ENCODE data around the gene CYB5RL.
"Not testable (repeated sequence)": the region's sequence is repeated elsewhere in the genome, so short reads cannot be mapped to it uniquely, and the experiment has no call there.

CYB5RL gene

DNA sequence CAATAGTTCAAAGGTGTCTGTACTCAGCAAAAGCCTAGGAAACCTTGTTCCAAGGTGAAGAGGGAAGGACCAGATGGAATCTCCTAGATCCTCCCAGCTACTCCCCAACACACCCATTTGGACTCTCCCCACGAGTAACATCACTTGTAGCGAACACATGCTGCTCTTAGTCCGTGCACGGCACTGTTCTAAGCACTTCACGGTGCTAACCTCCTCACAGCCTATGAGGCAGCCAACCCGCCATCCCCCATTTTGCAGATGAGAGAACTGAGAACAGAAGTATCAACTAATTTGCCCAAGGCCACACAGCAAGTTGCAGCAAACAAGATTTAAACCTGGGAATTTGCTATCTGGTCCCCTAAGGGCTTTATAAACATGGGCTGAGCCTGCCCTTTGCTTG lies 24.4 kb upstream of the CYB5RL start:
- FAIRE-seq (no peak), DNase-seq (ENCODE audit: insufficient read length) (no peak)
- TF ChIP-seq POLR2A (IDR thresholded peaks at IDR 0.05; ENCODE audit: low read depth, low read length) (no peak), POLR2AphosphoS5 (IDR thresholded peaks at IDR 0.05; ENCODE audit: low read depth, low read length) (no peak), TAF1 (IDR thresholded peaks at IDR 0.05; ENCODE audit: borderline replicate concordance, low read depth, low read length) (no peak)

DNA sequence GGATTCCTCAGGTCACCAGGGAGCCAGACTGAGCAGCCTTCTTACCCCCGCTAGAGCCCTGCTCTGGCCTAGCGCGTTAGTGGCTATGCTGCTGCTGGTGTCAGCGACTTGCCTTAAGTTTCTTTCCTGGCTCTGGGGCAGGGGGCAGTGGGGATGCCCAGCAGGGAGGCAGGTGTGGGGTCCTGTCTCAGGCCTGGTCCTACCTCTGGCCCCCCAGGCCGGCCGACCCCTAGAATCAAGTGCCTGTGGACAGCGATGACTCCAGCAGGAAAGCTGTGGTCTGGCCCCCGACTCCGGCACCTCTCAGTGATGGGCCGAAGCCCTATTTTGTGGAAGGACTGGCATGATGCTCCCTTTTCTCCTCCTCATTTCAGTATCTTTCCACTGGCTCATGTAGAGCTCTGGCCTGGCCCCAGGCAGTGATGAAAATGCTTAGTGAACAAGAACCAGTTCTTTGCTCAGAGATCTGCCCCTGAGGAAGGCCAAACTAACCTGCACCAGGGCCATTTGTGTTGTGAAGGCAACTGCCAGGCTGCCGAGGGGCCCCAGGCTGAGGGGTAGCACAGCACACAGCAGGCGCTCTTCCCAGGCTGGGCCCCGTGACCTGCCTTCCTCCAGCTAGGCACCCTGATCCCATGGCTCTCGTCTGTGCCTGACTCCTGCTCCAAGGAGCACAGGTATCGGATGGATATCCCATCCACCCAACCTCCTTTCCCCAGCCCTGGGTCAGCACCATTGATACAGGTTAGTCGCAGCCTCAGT lies 23.8 kb upstream of the CYB5RL start:
- no peak for DNase-seq (ENCODE audit: insufficient read length)
- TF ChIP-seq POLR2A (IDR thresholded peaks at IDR 0.05; ENCODE audit: low read depth, low read length) (no peak), POLR2AphosphoS5 (IDR thresholded peaks at IDR 0.05; ENCODE audit: low read depth, low read length) (no peak; the same call in 1 of the 2 replicates), TAF1 (IDR thresholded peaks at IDR 0.05; ENCODE audit: borderline replicate concordance, low read depth, low read length) (no peak)
- no peak for FAIRE-seq

DNA sequence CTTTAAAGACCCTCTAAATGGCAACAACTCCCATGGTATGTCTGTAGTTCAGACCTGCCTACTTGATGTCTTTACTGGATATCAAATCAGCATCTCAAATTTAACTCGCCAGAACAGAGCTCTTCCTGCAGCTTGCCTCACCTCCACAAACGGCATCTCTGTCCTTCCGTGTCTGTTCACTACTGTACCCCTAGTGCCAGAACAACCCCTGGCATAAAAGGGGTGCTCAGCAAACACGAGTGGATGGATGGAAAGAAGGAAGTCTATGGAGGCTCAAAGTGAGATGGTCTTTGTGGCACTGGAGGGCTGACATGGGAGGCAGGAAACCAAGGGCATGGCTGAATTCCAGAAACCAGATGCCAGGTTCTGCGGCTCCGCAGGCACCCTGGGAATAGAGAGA lies 22.9 kb upstream of the CYB5RL start:
- DNase-seq (ENCODE audit: insufficient read length), result no peak
- TF ChIP-seq TAF1 (IDR thresholded peaks at IDR 0.05; ENCODE audit: borderline replicate concordance, low read depth, low read length), result no peak
- TF ChIP-seq POLR2A (IDR thresholded peaks at IDR 0.05; ENCODE audit: low read depth, low read length), result no peak
- no peak for TF ChIP-seq POLR2AphosphoS5 (IDR thresholded peaks at IDR 0.05; ENCODE audit: low read depth, low read length)
- no peak for FAIRE-seq

DNA sequence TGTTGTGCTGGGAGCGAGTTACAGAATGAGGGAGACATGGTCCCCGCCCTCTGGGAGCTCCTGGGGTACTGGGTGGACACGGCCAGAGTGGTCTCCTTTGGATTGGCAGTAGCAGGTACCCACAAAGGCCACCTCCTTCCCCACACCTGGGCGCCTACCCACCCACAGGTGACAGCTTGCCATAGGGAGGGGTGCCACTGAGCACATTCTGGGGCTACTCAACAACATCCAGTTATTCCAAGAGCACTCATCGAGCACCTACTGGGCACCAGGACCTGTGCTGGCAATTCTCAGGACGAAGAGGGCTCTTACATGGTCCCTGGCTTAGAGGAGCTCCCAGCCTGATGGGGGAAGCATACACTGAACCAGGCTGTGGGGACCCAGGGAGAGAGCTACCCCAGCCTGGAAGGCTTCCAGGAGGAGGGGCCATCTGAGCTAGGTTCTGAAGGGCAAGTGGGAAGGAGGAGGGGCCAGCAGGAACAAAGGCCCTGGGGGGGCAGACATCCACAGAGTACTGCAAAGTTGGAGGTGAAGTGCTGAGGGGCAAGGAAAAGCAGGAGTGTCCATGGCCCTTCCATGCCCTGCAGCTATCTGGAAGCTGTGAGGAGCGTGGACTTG lies 22.1 kb upstream of the CYB5RL start:
- TF ChIP-seq POLR2AphosphoS5 (IDR thresholded peaks at IDR 0.05; ENCODE audit: low read depth, low read length), result no peak
- TF ChIP-seq TAF1 (IDR thresholded peaks at IDR 0.05; ENCODE audit: borderline replicate concordance, low read depth, low read length), result no peak
- FAIRE-seq (no peak), DNase-seq (ENCODE audit: insufficient read length) (no peak)

DNA sequence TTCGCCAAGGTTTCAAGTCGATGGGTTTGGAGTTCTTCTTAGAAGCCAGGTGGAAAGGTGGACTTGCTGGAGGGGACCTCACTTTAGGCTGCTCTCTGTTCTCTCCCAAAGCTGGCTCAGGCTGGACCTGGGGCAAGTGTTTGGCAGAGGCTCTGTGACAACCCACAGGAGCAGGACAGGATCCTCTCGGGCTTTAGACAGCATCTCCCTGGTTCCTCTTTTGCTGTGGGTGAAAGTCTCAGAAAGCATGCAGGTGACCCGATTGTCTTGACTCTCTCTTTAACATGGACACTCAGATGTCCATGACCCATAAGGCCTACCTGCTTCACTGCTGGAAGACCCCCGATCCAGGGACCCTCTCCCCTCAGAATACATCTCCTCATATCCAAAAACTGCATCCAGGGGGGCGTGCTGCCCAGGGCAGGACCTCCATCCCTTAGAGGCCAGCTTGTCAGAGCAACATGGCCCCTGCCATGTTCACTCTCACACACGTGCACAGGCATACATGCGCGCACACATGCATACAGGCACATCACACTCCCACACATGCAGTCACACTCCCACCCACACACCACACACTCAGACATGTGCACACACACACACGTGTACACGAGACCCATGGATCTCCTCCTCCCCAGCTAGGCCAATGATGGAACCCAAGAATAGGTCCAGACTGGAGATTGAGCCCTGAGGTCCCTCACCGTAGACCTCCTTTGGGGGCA lies 21.4 kb upstream of the CYB5RL start:
- TF ChIP-seq TAF1 (IDR thresholded peaks at IDR 0.05; ENCODE audit: borderline replicate concordance, low read depth, low read length) (no peak), POLR2AphosphoS5 (IDR thresholded peaks at IDR 0.05; ENCODE audit: low read depth, low read length) (peak; percentile 57; the same call in 1 of the 2 replicates)
- FAIRE-seq, result no peak
- DNase-seq (ENCODE audit: insufficient read length), result no peak

DNA sequence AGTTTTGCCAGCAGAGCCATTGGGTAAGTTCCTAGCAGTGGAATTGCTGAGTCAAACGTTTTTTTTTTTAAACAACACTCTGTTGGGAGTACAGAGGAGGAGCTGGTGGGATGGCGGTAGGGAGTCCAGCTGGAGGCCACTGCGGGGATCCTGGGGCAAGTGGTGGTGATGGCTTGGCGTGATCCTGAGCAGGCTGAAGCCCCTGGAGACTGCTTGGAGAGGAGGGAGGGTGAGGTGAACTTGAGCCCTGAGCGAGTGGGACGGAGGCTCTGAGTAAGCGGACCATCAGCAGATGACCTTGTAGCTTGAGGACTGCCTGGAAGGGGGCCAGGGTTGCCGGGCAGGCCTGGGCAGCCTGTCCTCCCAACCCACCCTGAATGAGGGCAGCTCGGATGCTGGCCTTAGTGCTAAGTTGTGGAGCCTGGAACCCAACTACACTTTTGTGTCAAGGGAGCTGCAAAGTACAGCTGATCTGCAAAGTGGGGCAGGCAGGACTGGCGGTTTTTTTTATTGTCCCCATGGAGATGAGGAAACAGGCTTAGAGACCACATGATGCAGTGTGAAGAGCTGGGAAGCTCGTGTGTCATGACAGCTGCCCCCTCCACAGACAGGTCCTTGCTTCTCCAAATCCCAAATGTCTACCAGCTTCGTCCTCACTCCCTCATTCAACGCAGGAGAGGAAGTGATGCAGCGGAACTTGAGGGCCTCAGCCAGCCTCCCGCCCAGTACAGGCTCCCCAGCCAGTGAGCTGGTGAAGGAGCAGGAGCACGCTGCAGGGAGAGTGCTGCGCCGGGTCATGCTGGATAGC lies 20.4 kb upstream of the CYB5RL start:
- DNase-seq (ENCODE audit: insufficient read length), result no peak
- FAIRE-seq, result no peak
- TF ChIP-seq TAF1 (IDR thresholded peaks at IDR 0.05; ENCODE audit: borderline replicate concordance, low read depth, low read length), result no peak
- no peak for TF ChIP-seq POLR2A (IDR thresholded peaks at IDR 0.05; ENCODE audit: low read depth, low read length)
- TF ChIP-seq POLR2AphosphoS5 (IDR thresholded peaks at IDR 0.05; ENCODE audit: low read depth, low read length), result no peak

DNA sequence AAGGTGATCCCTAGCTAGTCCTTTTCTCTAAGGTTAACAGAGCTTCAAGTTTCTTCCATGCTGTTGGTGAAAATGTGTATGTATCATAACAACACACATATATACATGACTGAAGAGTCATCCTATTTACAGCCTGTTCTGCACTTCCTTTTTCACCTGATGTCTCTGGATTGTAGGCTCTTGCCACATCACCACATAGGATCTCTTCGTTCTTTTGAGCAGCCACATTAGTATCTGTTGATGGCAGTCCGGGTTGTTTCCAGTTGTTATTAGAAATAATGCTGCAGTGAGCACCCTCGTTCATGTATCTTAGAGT lies 19.8 kb upstream of the CYB5RL start:
- FAIRE-seq, result no peak
- no peak for TF ChIP-seq POLR2A (IDR thresholded peaks at IDR 0.05; ENCODE audit: low read depth, low read length)
- no peak for TF ChIP-seq POLR2AphosphoS5 (IDR thresholded peaks at IDR 0.05; ENCODE audit: low read depth, low read length)
- no peak for TF ChIP-seq TAF1 (IDR thresholded peaks at IDR 0.05; ENCODE audit: borderline replicate concordance, low read depth, low read length)
- DNase-seq (ENCODE audit: insufficient read length), result no peak

DNA sequence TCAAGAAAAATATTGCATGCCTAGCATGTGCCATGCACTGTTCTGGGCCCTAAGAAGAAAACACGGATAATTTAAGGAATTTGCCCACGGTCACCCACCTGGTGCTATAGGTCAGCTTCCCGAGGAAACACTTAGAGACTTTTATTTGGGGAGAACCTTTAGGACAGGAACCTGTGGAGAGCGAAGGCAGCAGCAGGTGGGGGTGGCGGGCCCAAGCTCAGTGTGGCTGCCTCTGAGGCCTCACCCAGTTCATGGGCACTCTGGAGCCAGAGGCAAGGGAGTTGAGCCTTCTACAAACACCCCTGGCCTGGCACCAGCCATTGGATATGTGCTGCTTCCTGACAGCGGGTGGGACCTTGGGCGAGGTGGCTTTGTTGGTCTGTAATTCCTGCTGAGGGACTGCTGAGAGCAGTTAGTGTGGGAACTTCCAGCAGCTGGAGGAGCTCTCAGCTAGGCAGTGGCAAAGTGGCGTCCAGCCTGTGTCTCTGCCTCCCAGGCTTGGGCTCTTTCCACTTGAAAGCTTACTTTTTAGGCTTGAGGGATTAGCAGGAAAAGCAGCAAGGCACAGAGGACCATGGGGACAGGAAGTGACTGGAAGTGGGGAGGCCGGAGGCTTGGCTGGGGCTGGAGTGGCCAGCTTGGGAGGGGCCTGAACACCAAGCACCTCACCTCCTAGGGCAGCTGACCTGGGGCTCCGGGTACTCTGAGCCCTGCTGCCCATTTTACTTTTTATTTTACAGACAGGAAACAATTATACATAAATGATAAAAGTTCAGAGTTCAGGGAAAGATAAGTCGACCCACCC lies 19.3 kb upstream of the CYB5RL start:
- DNase-seq (ENCODE audit: insufficient read length) (no peak), FAIRE-seq (no peak)
- no peak for TF ChIP-seq POLR2A (IDR thresholded peaks at IDR 0.05; ENCODE audit: low read depth, low read length)
- peak; percentile 52; the same call in 1 of the 2 replicates for TF ChIP-seq POLR2AphosphoS5 (IDR thresholded peaks at IDR 0.05; ENCODE audit: low read depth, low read length)

DNA sequence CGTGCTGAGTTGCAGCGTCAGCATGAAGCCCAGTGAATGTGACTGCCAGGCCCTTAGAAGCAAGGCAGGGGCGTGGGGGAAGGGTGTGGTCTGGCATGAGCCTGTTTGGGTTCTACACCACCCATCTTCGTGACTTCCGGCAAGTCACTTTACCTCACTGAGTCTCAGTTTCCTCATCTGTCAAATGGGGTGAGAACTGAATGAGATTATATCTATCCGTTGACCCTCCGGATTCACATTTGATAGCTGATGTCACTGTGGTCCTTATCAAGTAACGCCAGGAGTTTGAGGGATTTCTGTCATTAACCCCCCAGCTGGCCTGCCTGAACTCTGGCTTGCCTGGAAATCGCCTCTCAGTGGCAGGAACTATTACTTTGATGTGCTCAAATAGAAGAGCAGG lies 15.7 kb upstream of the CYB5RL start:
- DNase-seq (ENCODE audit: insufficient read length) (no peak), FAIRE-seq (no peak)
- TF ChIP-seq POLR2A (IDR thresholded peaks at IDR 0.05; ENCODE audit: low read depth, low read length), result no peak

DNA sequence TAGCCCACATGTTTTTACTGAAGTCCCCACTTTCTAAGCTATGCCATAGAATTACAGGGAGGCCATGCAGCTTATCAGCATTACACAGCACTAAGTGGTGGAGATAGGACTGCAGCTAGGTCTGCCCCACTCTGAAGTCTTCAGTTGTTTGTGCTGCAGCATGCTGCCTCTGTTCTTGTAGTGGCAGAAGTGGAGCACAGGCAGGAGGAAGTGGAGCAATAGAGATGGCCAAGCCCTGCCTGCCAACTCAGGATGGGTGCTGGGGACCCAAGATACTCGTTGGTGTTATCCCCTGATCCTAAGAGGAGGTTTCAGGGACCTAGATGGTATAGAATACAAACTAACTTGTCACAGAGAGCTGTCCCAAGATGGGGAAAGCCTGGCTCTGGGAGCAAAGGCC lies 13.0 kb upstream of the CYB5RL start:
- TF ChIP-seq POLR2A (IDR thresholded peaks at IDR 0.05; ENCODE audit: low read depth, low read length) (no peak), TAF1 (IDR thresholded peaks at IDR 0.05; ENCODE audit: borderline replicate concordance, low read depth, low read length) (no peak), POLR2AphosphoS5 (IDR thresholded peaks at IDR 0.05; ENCODE audit: low read depth, low read length) (no peak)
- DNase-seq (ENCODE audit: insufficient read length) (no peak), FAIRE-seq (no peak)

DNA sequence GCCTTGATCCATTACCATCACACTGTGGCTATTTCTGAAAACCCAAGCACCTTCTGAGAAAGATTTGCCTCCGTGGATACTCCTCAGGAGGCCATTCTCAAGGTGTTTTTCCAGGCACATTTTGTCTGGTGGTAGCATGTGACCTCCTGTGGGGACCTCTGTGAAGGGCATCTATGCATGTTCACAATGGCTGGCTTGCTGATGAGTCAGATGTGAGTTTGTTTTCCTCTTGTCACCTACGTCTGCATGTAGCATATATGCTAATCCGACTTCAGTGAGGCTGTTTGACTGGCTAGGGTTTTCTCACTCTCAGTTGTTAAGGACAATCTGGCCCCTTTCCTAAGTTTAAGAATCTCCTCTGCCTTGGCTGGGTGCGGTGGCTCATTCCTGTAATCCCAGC lies 8.1 kb upstream of the CYB5RL start:
- not testable (repeated sequence) for DNase-seq (ENCODE audit: insufficient read length); FAIRE-seq

All from GM12892 (cell line).